ENCODE results near the gene UNC79. TPM values are rescaled to one million over a fixed set of nuclear protein-coding genes. Genes with fewer than 3 reads are reported as not detected.
"Not testable (repeated sequence)": the region's sequence is repeated elsewhere in the genome, so short reads cannot be mapped to it uniquely, and the experiment has no call there.

The UNC79 gene
- total and polyA plus RNA-seq, 2 experiments from 2014 or later, result 0.04 TPM; not detected in 1

DNA sequence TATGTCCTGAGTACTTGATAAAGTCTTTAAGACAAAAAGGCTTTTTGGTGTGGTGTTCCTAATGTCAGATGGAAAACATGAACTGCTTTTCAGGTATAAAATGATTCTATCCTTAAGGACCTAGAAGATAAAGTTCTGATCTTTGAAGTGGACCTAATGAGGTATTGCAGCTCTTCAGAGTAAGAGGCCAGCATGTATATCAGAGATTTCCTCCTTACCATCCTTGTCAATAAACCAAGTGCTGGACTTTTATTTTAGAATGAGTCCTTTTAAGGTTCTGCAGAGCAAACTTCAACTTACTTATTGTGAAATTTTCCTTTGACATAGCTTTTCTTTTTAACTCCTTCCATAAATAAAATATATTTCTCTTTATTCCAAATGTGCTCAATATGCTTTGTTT, 50.1 kb downstream of the UNC79 start:
- DNase-seq, result no peak
- no peaks in the 10 kb centered on the region for H3K9me2 ChIP-seq (ENCODE audit: insufficient read depth)
- H3F3A ChIP-seq (ENCODE audit: insufficient read depth), result no peaks in the 10 kb centered on the region
- no peaks in the 10 kb centered on the region for H3K9me3 ChIP-seq (ENCODE audit: low read depth)
- no peaks in the 10 kb centered on the region for H3K79me2 ChIP-seq (ENCODE audit: insufficient read depth)
- in situ Hi-C loops (cut with MboI), result no loop called here
- no peak overlapping the region for H3K4me3 ChIP-seq
- H3K4me2 ChIP-seq (ENCODE audit: unreplicated experiment), result no peak overlapping the region
- H4K20me1 ChIP-seq (ENCODE audit: insufficient read depth), result no peaks in the 10 kb centered on the region
- TF ChIP-seq EZH2phosphoT487 (IDR thresholded peaks at IDR 0.05; ENCODE audit: insufficient read depth, low read depth), result no peak
- no peak for TF ChIP-seq EZH2 (IDR thresholded peaks at IDR 0.05; ENCODE audit: insufficient read depth, poor library complexity, severe bottlenecking)
- H3K9ac ChIP-seq, result no peak overlapping the region
- H3K4me1 ChIP-seq (ENCODE audit: insufficient read depth), result no peaks in the 10 kb centered on the region
- H3K36me3 ChIP-seq (ENCODE audit: low read depth), result no peaks in the 10 kb centered on the region
- no peak overlapping the region for H3K27ac ChIP-seq
- H2AFZ ChIP-seq, result no peak overlapping the region
- no peaks in the 10 kb centered on the region for H3K27me3 ChIP-seq (replicated peaks; ENCODE audit: insufficient read depth)

GRCh38 chr14:93481758-93482157, 51.0 kb downstream of the UNC79 start:
- Histone ChIP-seq H2AFZ (no peak overlapping the region), H3F3A (ENCODE audit: insufficient read depth) (no peaks in the 10 kb centered on the region), H3K36me3 (ENCODE audit: low read depth) (no peaks in the 10 kb centered on the region), H3K79me2 (ENCODE audit: insufficient read depth) (no peaks in the 10 kb centered on the region), H3K4me3 (no peak overlapping the region), H4K20me1 (ENCODE audit: insufficient read depth) (no peaks in the 10 kb centered on the region), H3K9me2 (ENCODE audit: insufficient read depth) (no peaks in the 10 kb centered on the region), H3K27me3 (replicated peaks; ENCODE audit: insufficient read depth) (no peaks in the 10 kb centered on the region), H3K9ac (no peak overlapping the region), H3K4me2 (ENCODE audit: unreplicated experiment) (no peak overlapping the region), H3K9me3 (ENCODE audit: low read depth) (no peaks in the 10 kb centered on the region), H3K4me1 (ENCODE audit: insufficient read depth) (no peaks in the 10 kb centered on the region), H3K27ac (no peak overlapping the region)
- 48 to 53% methylated on average over 2 of the region's 2 CpGs for whole genome bisulfite sequencing, 2 experiments (ENCODE audit: low coverage in 1 of 2, low lambda C conversion rate in 2 of 2, missing lambda C conversion rate in 2 of 2)
- in situ Hi-C loops (cut with MboI), result no loop called here
- no peak for TF ChIP-seq EZH2 (IDR thresholded peaks at IDR 0.05; ENCODE audit: insufficient read depth, poor library complexity, severe bottlenecking)
- TF ChIP-seq EZH2phosphoT487 (IDR thresholded peaks at IDR 0.05; ENCODE audit: insufficient read depth, low read depth), result no peak
- DNase-seq, result no peak

- Histone ChIP-seq H3K4me3 (no peak overlapping the region), H3K27ac (no peak overlapping the region), H3K27me3 (replicated peaks; ENCODE audit: insufficient read depth) (no peaks in the 10 kb centered on the region), H3K9ac (no peak overlapping the region), H3K9me3 (ENCODE audit: low read depth) (no peaks in the 10 kb centered on the region), H4K20me1 (ENCODE audit: insufficient read depth) (no peaks in the 10 kb centered on the region), H3K79me2 (ENCODE audit: insufficient read depth) (no peaks in the 10 kb centered on the region), H3K4me2 (ENCODE audit: unreplicated experiment) (no peak overlapping the region), H3K4me1 (ENCODE audit: insufficient read depth) (no peaks in the 10 kb centered on the region), H3K36me3 (ENCODE audit: low read depth) (no peaks in the 10 kb centered on the region), H3F3A (ENCODE audit: insufficient read depth) (no peaks in the 10 kb centered on the region), H3K9me2 (ENCODE audit: insufficient read depth) (no peaks in the 10 kb centered on the region), H2AFZ (no peak overlapping the region)
- in situ Hi-C loops (cut with MboI), result no loop called here
- DNase-seq, result no peak
- TF ChIP-seq EZH2phosphoT487 (IDR thresholded peaks at IDR 0.05; ENCODE audit: insufficient read depth, low read depth) (no peak), EZH2 (IDR thresholded peaks at IDR 0.05; ENCODE audit: insufficient read depth, poor library complexity, severe bottlenecking) (no peak)
- WGBS, 2 experiments (ENCODE audit: low coverage in 1 of 2, low lambda C conversion rate in 2 of 2, missing lambda C conversion rate in 2 of 2), result 13 to 56% methylated on average over 1 of the region's 1 CpG
Measured at GRCh38 chr14:93490001-93490400, 59.3 kb downstream of the UNC79 start.

GRCh38 chr14:93493054-93493453, 62.3 kb downstream of the UNC79 start:
- Histone ChIP-seq H3K9ac (no peak overlapping the region), H3K4me2 (ENCODE audit: unreplicated experiment) (no peak overlapping the region), H2AFZ (no peak overlapping the region), H3F3A (ENCODE audit: insufficient read depth) (no peaks in the 10 kb centered on the region), H3K36me3 (ENCODE audit: low read depth) (no peaks in the 10 kb centered on the region), H3K9me2 (ENCODE audit: insufficient read depth) (no peaks in the 10 kb centered on the region), H3K4me3 (no peak overlapping the region), H3K27ac (no peak overlapping the region), H3K9me3 (ENCODE audit: low read depth) (no peaks in the 10 kb centered on the region), H3K79me2 (ENCODE audit: insufficient read depth) (no peaks in the 10 kb centered on the region), H4K20me1 (ENCODE audit: insufficient read depth) (no peaks in the 10 kb centered on the region), H3K27me3 (replicated peaks; ENCODE audit: insufficient read depth) (no peaks in the 10 kb centered on the region), H3K4me1 (ENCODE audit: insufficient read depth) (no peaks in the 10 kb centered on the region)
- WGBS, 2 experiments (ENCODE audit: low coverage in 1 of 2, low lambda C conversion rate in 2 of 2, missing lambda C conversion rate in 2 of 2), result 12 to 21% methylated on average over 5 of the region's 5 CpGs
- no peak for DNase-seq
- no peak for TF ChIP-seq EZH2 (IDR thresholded peaks at IDR 0.05; ENCODE audit: insufficient read depth, poor library complexity, severe bottlenecking)
- TF ChIP-seq EZH2phosphoT487 (IDR thresholded peaks at IDR 0.05; ENCODE audit: insufficient read depth, low read depth), result no peak
- in situ Hi-C loops (cut with MboI), result no loop called here

DNA sequence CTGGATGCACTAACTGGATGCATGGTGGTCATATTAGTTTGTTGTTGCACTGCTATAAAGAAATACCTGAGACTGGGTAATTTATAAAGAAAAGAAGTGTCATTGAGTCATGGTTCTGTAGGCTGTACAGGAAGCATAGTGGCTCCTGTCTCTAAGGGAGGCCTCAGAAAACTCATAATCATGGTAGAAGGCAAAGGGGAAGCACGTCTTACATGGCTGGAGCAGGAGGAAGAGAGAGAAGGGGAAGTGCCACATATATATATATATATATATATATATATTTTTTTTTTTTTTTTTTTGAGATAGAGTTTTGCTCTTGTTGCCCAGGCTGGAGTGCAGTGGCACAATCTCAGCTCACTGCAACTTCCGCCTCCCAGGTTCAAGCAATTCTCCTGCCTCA, 62.9 kb downstream of the UNC79 start:
- in situ Hi-C loops (cut with MboI); H3K9me3 ChIP-seq (ENCODE audit: low read depth); H3K4me1 ChIP-seq (ENCODE audit: insufficient read depth); H3K36me3 ChIP-seq (ENCODE audit: low read depth); H3K27me3 ChIP-seq (replicated peaks; ENCODE audit: insufficient read depth); H3K9me2 ChIP-seq (ENCODE audit: insufficient read depth); H3K4me3 ChIP-seq; H3K9ac ChIP-seq; H3K79me2 ChIP-seq (ENCODE audit: insufficient read depth); H3F3A ChIP-seq (ENCODE audit: insufficient read depth); H2AFZ ChIP-seq; H3K27ac ChIP-seq; DNase-seq; H4K20me1 ChIP-seq (ENCODE audit: insufficient read depth); H3K4me2 ChIP-seq (ENCODE audit: unreplicated experiment): not testable (repeated sequence)
- 11 to 39% methylated on average over 1 to 2 of the region's 2 CpGs for WGBS, 2 experiments (ENCODE audit: low coverage in 1 of 2, low lambda C conversion rate in 2 of 2, missing lambda C conversion rate in 2 of 2)
